GM12878 (cell line): ENCODE data around the gene FGF1. TPM values are rescaled to one million over a fixed set of nuclear protein-coding genes. Genes with fewer than 3 reads are reported as not detected.

ENCODE experiments used
- BACH1 ChIP-seq: fragments of 450-650 bp; IDR thresholded peaks from 2 replicates; pipeline ENCODE4 v1.6.1; 2017; ENCODE audit warnings: mild to moderate bottlenecking, borderline replicate concordance
- BHLHE40 ChIP-seq, 2 experiments: fragments of 450-650 bp in 1 of 2; IDR thresholded peaks; 2 replicates each; pipeline ENCODE4 v1.6.1; 2011 to 2017; ENCODE audit warnings: low read depth in 2 of 2, borderline replicate concordance in 1 of 2, improper control_type of control experiment in 1 of 2, low read length in 1 of 2, mild to moderate bottlenecking in 1 of 2
- CTCF ChIP-seq, 3 experiments: IDR thresholded peaks in 2 of 3; conservative IDR thresholded peaks in 1 of 3; 2 replicates each; pipeline ENCODE4 v1.5.1; 2011; ENCODE audit warnings: low read depth in 3 of 3, low read length in 3 of 3, mild to moderate bottlenecking in 3 of 3, control low read depth in 2 of 3, moderate library complexity in 2 of 3, inconsistent platforms in 1 of 3, mixed read lengths in 1 of 3; ENCODE audit not compliant: control insufficient read depth in 2 of 3, insufficient read depth in 1 of 3; ENCODE audit errors: extremely low read depth in 1 of 3
- EGR1 ChIP-seq, 2 experiments: IDR thresholded peaks; 1 replicate in 1 of 2; 2 replicates in 1 of 2; pipeline ENCODE4 v1.6.1; 2011 to 2012; ENCODE audit warnings: low read depth in 2 of 2, low read length in 2 of 2, borderline replicate concordance in 1 of 2, mild to moderate bottlenecking in 1 of 2, moderate library complexity in 1 of 2
- HCFC1 ChIP-seq: fragments of 150-350 bp; IDR thresholded peaks from 2 replicates; pipeline ENCODE4 v1.6.1; 2014; ENCODE audit warnings: low read length
- HDGF ChIP-seq: fragments of 450-650 bp; IDR thresholded peaks from 2 replicates; pipeline ENCODE4 v1.6.1; 2016; ENCODE audit warnings: antibody characterized with exemption
- IRF4 ChIP-seq: IDR thresholded peaks from 2 replicates; pipeline ENCODE4 v1.6.1; 2011; ENCODE audit warnings: low read depth, low read length
- LARP7 ChIP-seq: fragments of 450-650 bp; IDR thresholded peaks from 2 replicates; pipeline ENCODE4 v1.6.1; 2017; ENCODE audit warnings: mild to moderate bottlenecking
- MLLT1 ChIP-seq: fragments of 450-650 bp; IDR thresholded peaks from 2 replicates; pipeline ENCODE4 v1.6.1; 2016; ENCODE audit warnings: mild to moderate bottlenecking
- MTA3 ChIP-seq: IDR thresholded peaks from 2 replicates; pipeline ENCODE4 v1.6.1; 2012; ENCODE audit warnings: low read length, inconsistent platforms, borderline replicate concordance
- NFYB ChIP-seq: IDR thresholded peaks from 2 replicates; pipeline ENCODE4 v1.6.1; 2011; ENCODE audit warnings: low read depth, mild to moderate bottlenecking, low read length, improper control_type of control experiment, moderate library complexity; ENCODE audit not compliant: insufficient read depth
- POU2F2 ChIP-seq: IDR thresholded peaks from 3 replicates; pipeline ENCODE4 v1.6.1; 2011; ENCODE audit warnings: low read depth, mild to moderate bottlenecking, low read length, borderline replicate concordance
- RAD21 ChIP-seq: IDR thresholded peaks from 2 replicates; pipeline ENCODE4 v1.6.1; 2011; ENCODE audit warnings: mild to moderate bottlenecking, low read depth, low read length, moderate library complexity; ENCODE audit not compliant: insufficient read depth
- RB1 ChIP-seq: fragments of 450-650 bp; formaldehyde crosslinking; IDR thresholded peaks from 2 replicates; pipeline ENCODE4 v1.6.1; 2017; ENCODE audit warnings: mild to moderate bottlenecking, borderline replicate concordance
- RFX5 ChIP-seq: IDR thresholded peaks from 2 replicates; pipeline ENCODE4 v1.6.1; 2011; ENCODE audit warnings: low read depth, low read length, improper control_type of control experiment
- RUNX3 ChIP-seq: IDR thresholded peaks from 2 replicates; pipeline ENCODE4 v1.6.1; 2012; ENCODE audit warnings: low read length, inconsistent platforms
- SMAD5 ChIP-seq: IDR thresholded peaks from 2 replicates; pipeline ENCODE4 v1.6.1; 2016; ENCODE audit warnings: antibody characterized with exemption, low read depth
- SMC3 ChIP-seq: IDR thresholded peaks from 2 replicates; pipeline ENCODE4 v1.6.1; 2011; ENCODE audit warnings: low read length, improper control_type of control experiment, borderline replicate concordance
- SREBF2 ChIP-seq: IDR thresholded peaks from 2 replicates; pipeline ENCODE4 v1.6.1; 2012; ENCODE audit warnings: mild to moderate bottlenecking, low read length
- SRF ChIP-seq, 2 experiments: IDR thresholded peaks; 2 replicates each; pipeline ENCODE4 v1.6.1; 2011; ENCODE audit warnings: low read depth in 2 of 2, low read length in 2 of 2, mild to moderate bottlenecking in 1 of 2, moderate library complexity in 1 of 2
- ZNF217 ChIP-seq: fragments of 450-650 bp; IDR thresholded peaks from 2 replicates; pipeline ENCODE4 v1.6.1; 2017; ENCODE audit warnings: antibody characterized with exemption, mild to moderate bottlenecking
- ZNF592 ChIP-seq: fragments of 450-650 bp; IDR thresholded peaks from 2 replicates; pipeline ENCODE4 v1.6.1; 2017; ENCODE audit warnings: mild to moderate bottlenecking, moderate library complexity
- polyA plus RNA-seq, 11 experiments: library from polyadenylated mRNA; depleted of rRNA in 4 of 11; unstranded in 6 of 11; stranded (reverse) in 5 of 11; fragments of >200 nt; fragmentation: Nextera tagmentation in 4 of 11; fragmentation: Illumina TruSeq in 1 of 11; extraction: Ambion mirVana in 4 of 11; extraction: Trizol in 1 of 11; gene quantifications; 1 replicate in 1 of 11; 2 replicates in 10 of 11; pipeline versions ENCODE4 v1.2.1 to v1.2.3, GENCODE V29; 2011 to 2016; ENCODE audit warnings: inconsistent platforms in 2 of 11, missing spikeins in 2 of 11, low read depth in 1 of 11
- total RNA-seq, 4 experiments: library from RNA; depleted of rRNA in 3 of 4; stranded (reverse); fragments of >200 nt in 3 of 4; fragmentation: Illumina TruSeq in 1 of 4; extraction: Trizol in 1 of 4; gene quantifications; 2 replicates each; pipeline versions ENCODE4 v1.2.1 to v1.2.3, GENCODE V29; 2013 to 2021

The FGF1 gene
- total and polyA plus RNA-seq, 10 of the 15 experiments (the other 5 are each of a cell fraction or from before 2014, with no cell fraction given), result not detected

GRCh38 chr5:142713121-142713706, 27.3 kb upstream of the FGF1 start (continued):
- no peak for TF ChIP-seq MLLT1
- TF ChIP-seq MTA3, result no peak
- TF ChIP-seq EGR1 (IDR thresholded peaks at IDR 0.05; ENCODE audit: borderline replicate concordance in 1 of 2, low read depth in 2 of 2, low read length in 2 of 2), result 0 out of 3 replicates have a peak, but pooled peaks of 1 of the 2 experiments have one; percentile 25
- TF ChIP-seq POU2F2, result no peak
- 0 out of 4 replicates have a peak, but pooled peaks of 1 of the 2 experiments have one; percentile 8 for TF ChIP-seq BHLHE40 (IDR thresholded peaks at IDR 0.05; ENCODE audit: borderline replicate concordance in 1 of 2, low read depth in 2 of 2, low read length in 1 of 2)
- TF ChIP-seq RUNX3, result 0 out of 2 replicates have a peak, but pooled peaks have one; percentile 13
- TF ChIP-seq RAD21, result peak; percentile 43
- peak; percentile 78 for TF ChIP-seq SMC3
- TF ChIP-seq SREBF2, result no peak
- TF ChIP-seq ZNF592, result 0 out of 2 replicates have a peak, but pooled peaks have one; percentile 59
- TF ChIP-seq CTCF (IDR thresholded peaks at IDR 0.05 in 2 of 3, conservative IDR thresholded peaks at IDR 0.05 in 1 of 3; ENCODE audit: control insufficient read depth in 2 of 3, extremely low read depth in 1 of 3, insufficient read depth in 1 of 3, low read depth in 3 of 3, low read length in 3 of 3), result peak; percentile 86 to 94 (median 91)
- no peak for TF ChIP-seq NFYB
- peak; percentile 53 for TF ChIP-seq IRF4
- TF ChIP-seq RB1, result peak; percentile 89; the same call in 1 of the 2 replicates
- TF ChIP-seq SRF (IDR thresholded peaks at IDR 0.05; ENCODE audit: low read depth in 2 of 2, low read length in 2 of 2), result peak; percentile 9 to 32; a peak in 1 of 4 replicates
- TF ChIP-seq HCFC1, result 0 out of 2 replicates have a peak, but pooled peaks have one; percentile 28
- TF ChIP-seq LARP7, result peak; percentile 76; the same call in 1 of the 2 replicates
- TF ChIP-seq BACH1, result 0 out of 2 replicates have a peak, but pooled peaks have one; percentile 49
- no peak for TF ChIP-seq RFX5
- TF ChIP-seq HDGF, result no peak
- no peak for TF ChIP-seq SMAD5
- TF ChIP-seq ZNF217, result no peak; the same call in none of the 2 replicates
